Measurements from ENCODE around the gene RNF167. TPM values are rescaled to one million over a fixed set of nuclear protein-coding genes. Genes with fewer than 3 reads are reported as not detected.
A peak's percentile ranks its signal among the peaks of the same experiment; 100 is the strongest.

RNF167 gene
- 97.5 TPM for total RNA-seq
- long read RNA-seq, transcript RNF167-201 (10 exons, 1,915 nt), result minor isoform, 8 of 47 reads
- long read RNA-seq, transcript RNF167-211 (9 exons, 1,757 nt), result major isoform, 16 of 47 reads
- long read RNA-seq, partial matches to known transcripts, result 6 of 47 reads
- long read RNA-seq, other reads (novel, unspliced or antisense), result 15 of 47 reads

GRCh38 chr17:4939796-4940554 lies at the start of gene RNF167, which contains the start of gene SLC25A11:
RNF167 (plus strand) TSS chr17:4940268; CDS start chr17:4940910, 642 bp downstream.
SLC25A11 (minus strand) TSS chr17:4940046; CDS start chr17:4939910, 136 bp downstream.
- no peaks in the 10 kb centered on the region for H3K9me3 ChIP-seq
- peak within 1 kb of the TSS; percentile 90 for H3K27ac ChIP-seq
- ATAC-seq, result peak; percentile 95 to 97
- DNase-seq, result peak; percentile 96
- H3K36me3 ChIP-seq, result peaks cover 60% of the 10 kb centered on the region
- peak within 1 kb of the TSS; percentile 97 for H3K4me3 ChIP-seq
- H3K4me1 ChIP-seq, result peaks cover 52% of the 10 kb centered on the region
- intact Hi-C loops (cut with DNase I), result no loop called here
- TF ChIP-seq, protein P1, sequence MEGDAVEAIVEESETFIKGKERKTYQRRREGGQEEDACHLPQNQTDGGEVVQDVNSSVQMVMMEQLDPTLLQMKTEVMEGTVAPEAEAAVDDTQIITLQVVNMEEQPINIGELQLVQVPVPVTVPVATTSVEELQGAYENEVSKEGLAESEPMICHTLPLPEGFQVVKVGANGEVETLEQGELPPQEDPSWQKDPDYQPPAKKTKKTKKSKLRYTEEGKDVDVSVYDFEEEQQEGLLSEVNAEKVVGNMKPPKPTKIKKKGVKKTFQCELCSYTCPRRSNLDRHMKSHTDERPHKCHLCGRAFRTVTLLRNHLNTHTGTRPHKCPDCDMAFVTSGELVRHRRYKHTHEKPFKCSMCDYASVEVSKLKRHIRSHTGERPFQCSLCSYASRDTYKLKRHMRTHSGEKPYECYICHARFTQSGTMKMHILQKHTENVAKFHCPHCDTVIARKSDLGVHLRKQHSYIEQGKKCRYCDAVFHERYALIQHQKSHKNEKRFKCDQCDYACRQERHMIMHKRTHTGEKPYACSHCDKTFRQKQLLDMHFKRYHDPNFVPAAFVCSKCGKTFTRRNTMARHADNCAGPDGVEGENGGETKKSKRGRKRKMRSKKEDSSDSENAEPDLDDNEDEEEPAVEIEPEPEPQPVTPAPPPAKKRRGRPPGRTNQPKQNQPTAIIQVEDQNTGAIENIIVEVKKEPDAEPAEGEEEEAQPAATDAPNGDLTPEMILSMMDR (IDR thresholded peaks at IDR 0.05), result no peak
- H3K27me3 ChIP-seq (ENCODE audit: low read depth), result no peaks in the 10 kb centered on the region

DNA sequence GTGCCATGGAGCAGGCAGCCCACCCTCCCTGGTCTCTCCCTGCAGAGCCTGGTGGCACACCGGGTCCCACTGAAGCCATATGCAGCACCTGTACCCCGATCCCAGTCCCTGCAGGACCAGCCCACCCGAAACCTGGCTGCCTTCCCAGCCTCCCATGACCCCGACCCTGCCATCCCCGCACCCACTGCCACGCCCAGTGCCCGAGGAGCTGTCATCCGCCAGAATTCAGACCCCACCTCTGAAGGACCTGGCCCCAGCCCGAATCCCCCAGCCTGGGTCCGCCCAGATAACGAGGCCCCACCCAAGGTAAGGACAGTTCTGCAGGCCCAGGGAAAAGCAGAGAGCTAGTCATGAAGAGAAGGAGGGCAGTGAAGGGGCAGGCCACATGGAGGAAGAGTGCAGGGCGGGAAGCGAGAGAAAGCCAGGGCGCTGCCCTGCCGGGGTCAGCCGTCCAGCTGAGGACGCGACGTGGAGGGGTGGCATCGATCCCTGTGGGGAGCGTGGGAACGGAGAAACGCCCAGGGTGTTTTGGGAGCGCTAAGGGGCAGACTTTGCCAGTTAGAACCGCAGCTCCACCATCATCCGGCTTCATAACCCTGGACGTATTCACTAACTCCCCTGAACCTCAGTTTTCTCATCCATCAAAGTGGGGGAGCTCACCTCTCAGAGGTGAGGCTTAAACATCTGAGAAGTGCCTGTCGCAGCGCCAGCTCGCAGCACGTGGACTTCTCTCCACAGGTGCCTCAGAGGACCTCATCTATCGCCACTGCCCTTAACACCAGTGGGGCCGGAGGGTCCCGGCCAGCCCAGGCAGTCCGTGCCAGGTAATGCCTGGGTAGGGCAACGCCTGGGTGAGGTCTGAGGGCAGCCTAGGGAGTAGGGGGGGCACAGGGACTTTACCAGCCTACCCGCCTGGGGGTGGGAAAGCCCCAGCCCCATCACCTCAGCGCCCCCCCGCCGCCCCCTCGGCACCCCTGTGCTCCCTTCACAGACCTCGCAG lies 48.4 kb upstream of the RNF167 start:
- Histone ChIP-seq H3K9me3 (no peaks in the 10 kb centered on the region), H3K4me1 (no peaks in the 10 kb centered on the region), H3K4me3 (no peak overlapping the region), H3K36me3 (peaks cover 95% of the 10 kb centered on the region), H3K27me3 (ENCODE audit: low read depth) (no peaks in the 10 kb centered on the region), H3K27ac (no peak overlapping the region)
- DNase-seq (no peak), ATAC-seq (no peak)
- TF ChIP-seq, protein P1 (IDR thresholded peaks at IDR 0.05), result no peak
- intact Hi-C loops (cut with DNase I), result no loop called here

GRCh38 chr17:4892499-4893221 lies 47.4 kb upstream of the RNF167 start:
- Histone ChIP-seq H3K9me3 (no peaks in the 10 kb centered on the region), H3K27ac (no peak overlapping the region), H3K27me3 (ENCODE audit: low read depth) (no peaks in the 10 kb centered on the region), H3K4me1 (no peaks in the 10 kb centered on the region), H3K4me3 (no peak overlapping the region), H3K36me3 (peaks cover 95% of the 10 kb centered on the region)
- TF ChIP-seq, protein P1 (IDR thresholded peaks at IDR 0.05), result no peak
- intact Hi-C loops (cut with DNase I), result no loop called here
- DNase-seq (no peak), ATAC-seq (no peak)

- DNase-seq, result no peak
- H3K9me3 ChIP-seq, result no peaks in the 10 kb centered on the region
- H3K4me1 ChIP-seq, result peaks cover 2% of the 10 kb centered on the region
- intact Hi-C loops (cut with DNase I), result no loop called here
- ATAC-seq, result no peak
- H3K36me3 ChIP-seq, result peaks cover 88% of the 10 kb centered on the region
- no peaks in the 10 kb centered on the region for H3K27me3 ChIP-seq (ENCODE audit: low read depth)
- H3K4me3 ChIP-seq, result no peak overlapping the region
- no peak overlapping the region for H3K27ac ChIP-seq
- TF ChIP-seq, protein P1 (IDR thresholded peaks at IDR 0.05), result no peak
These were observed 46.8 kb upstream of the RNF167 start for GRCh38 chr17:4893272-4893671.
